ACC112 (cell line): Measurements from ENCODE around the gene PTS.

Source experiments
- H2AFZ ChIP-seq: fragments of 200-600 bp; sonication (generic); one replicate; pipeline ENCODE4 v1.6.0; 2017; ENCODE audit warnings: antibody characterized with exemption, low read length; ENCODE audit not compliant: unreplicated experiment
- H3K27ac ChIP-seq: fragments of 200-600 bp; sonication (generic); 2 replicates; pipeline ENCODE4 v1.5.1; 2014; ENCODE audit warnings: low read depth, mild to moderate bottlenecking, antibody characterized with exemption, low read length, moderate library complexity
- H3K27me3 ChIP-seq: fragments of 200-600 bp; sonication (generic); 2 replicates; pipeline ENCODE4 v1.6.1; 2014; ENCODE audit warnings: mild to moderate bottlenecking, antibody characterized with exemption, low read length, moderate library complexity, mixed read lengths; ENCODE audit not compliant: insufficient read depth
- H3K36me3 ChIP-seq: fragments of 200-600 bp; sonication (generic); 2 replicates; pipeline ENCODE4 v1.6.1; 2016; ENCODE audit warnings: mild to moderate bottlenecking, antibody characterized with exemption, low read length, moderate library complexity, mixed read lengths; ENCODE audit not compliant: insufficient read depth
- H3K4me1 ChIP-seq: fragments of 200-600 bp; sonication (generic); one replicate; pipeline ENCODE4 v1.6.1; 2016; ENCODE audit warnings: low read length, mixed read lengths; ENCODE audit not compliant: insufficient read depth, unreplicated experiment, control insufficient read depth
- H3K4me3 ChIP-seq: fragments of 200-600 bp; sonication (generic); 2 replicates; pipeline ENCODE4 v1.5.1; 2014; ENCODE audit warnings: mild to moderate bottlenecking, low read depth, low read length
- H3K79me2 ChIP-seq: fragments of 200-600 bp; sonication (generic); one replicate; pipeline ENCODE4 v1.6.0; 2016; ENCODE audit warnings: low read length; ENCODE audit not compliant: control insufficient read depth, unreplicated experiment, insufficient read depth

Gene PTS

GRCh38 chr11:112260490-112260889, 34.3 kb downstream of the PTS start, which contains the start of gene PLET1:
Gene PLET1, minus strand, starts transcription at chr11:112260860. Its CDS starts 271 bp downstream, at chr11:112260589.
- no peak within 1 kb of the TSS for H2AFZ ChIP-seq
- no peaks in the 10 kb centered on the region for H3K27me3 ChIP-seq
- H3K27ac ChIP-seq: no peak within 1 kb of the TSS
- H3K36me3 ChIP-seq: no peaks in the 10 kb centered on the region
- H3K4me3 ChIP-seq: no peak within 1 kb of the TSS
- peaks cover 4% of the 10 kb centered on the region for H3K4me1 ChIP-seq
- H3K79me2 ChIP-seq: no peaks in the 10 kb centered on the region

GRCh38 chr11:112265659-112266409, 39.6 kb downstream of the PTS start:
- H3K36me3 ChIP-seq: no peaks in the 10 kb centered on the region

GRCh38 chr11:112266410-112266778, 40.2 kb downstream of the PTS start:
- Histone ChIP-seq H3K4me3 (no peak overlapping the region), H3K4me1 (no peaks in the 10 kb centered on the region), H3K36me3 (no peaks in the 10 kb centered on the region), H3K27ac (no peak overlapping the region), H3K27me3 (no peaks in the 10 kb centered on the region), H3K79me2 (no peaks in the 10 kb centered on the region), H2AFZ (no peak overlapping the region)

More at GRCh38 chr11:112265659-112266409, 39.6 kb downstream of the PTS start:
- Histone ChIP-seq H3K27ac (no peak overlapping the region), H2AFZ (no peak overlapping the region), H3K4me1 (no peaks in the 10 kb centered on the region), H3K79me2 (no peaks in the 10 kb centered on the region), H3K4me3 (no peak overlapping the region), H3K27me3 (no peaks in the 10 kb centered on the region)

- Histone ChIP-seq H3K79me2 (no peaks in the 10 kb centered on the region), H2AFZ (no peak overlapping the region)
Observed at GRCh38 chr11:112267188-112267591, 41.0 kb downstream of the PTS start.

GRCh38 chr11:112268406-112268805, 42.2 kb downstream of the PTS start:
- H3K4me1 ChIP-seq: no peaks in the 10 kb centered on the region
- H3K4me3 ChIP-seq: no peak overlapping the region
- no peak overlapping the region for H3K27ac ChIP-seq
- no peaks in the 10 kb centered on the region for H3K79me2 ChIP-seq
- no peaks in the 10 kb centered on the region for H3K36me3 ChIP-seq
- no peak overlapping the region for H2AFZ ChIP-seq
- no peaks in the 10 kb centered on the region for H3K27me3 ChIP-seq

More at GRCh38 chr11:112267188-112267591, 41.0 kb downstream of the PTS start:
- H3K27ac ChIP-seq: no peak overlapping the region
- H3K4me3 ChIP-seq: no peak overlapping the region
- no peaks in the 10 kb centered on the region for H3K27me3 ChIP-seq
- no peaks in the 10 kb centered on the region for H3K4me1 ChIP-seq
- H3K36me3 ChIP-seq: no peaks in the 10 kb centered on the region

GRCh38 chr11:112269139-112269538, 42.9 kb downstream of the PTS start:
- Histone ChIP-seq H3K4me1 (no peaks in the 10 kb centered on the region), H3K36me3 (no peaks in the 10 kb centered on the region), H3K79me2 (no peaks in the 10 kb centered on the region), H2AFZ (no peak overlapping the region), H3K27ac (no peak overlapping the region), H3K27me3 (no peaks in the 10 kb centered on the region), H3K4me3 (no peak overlapping the region)

GRCh38 chr11:112270551-112271180, 44.4 kb downstream of the PTS start:
- H3K4me3 ChIP-seq: no peak overlapping the region

GRCh38 chr11:112271242-112271641, 45.0 kb downstream of the PTS start:
- Histone ChIP-seq H3K79me2 (no peaks in the 10 kb centered on the region), H3K36me3 (no peaks in the 10 kb centered on the region), H3K4me1 (no peaks in the 10 kb centered on the region), H2AFZ (no peak overlapping the region), H3K27me3 (peaks cover 5% of the 10 kb centered on the region; the same call in 1 of the 2 replicates), H3K4me3 (no peak overlapping the region), H3K27ac (no peak overlapping the region)

More at GRCh38 chr11:112270551-112271180, 44.4 kb downstream of the PTS start:
- Histone ChIP-seq H3K79me2 (no peaks in the 10 kb centered on the region), H2AFZ (no peak overlapping the region), H3K36me3 (no peaks in the 10 kb centered on the region), H3K27ac (no peak overlapping the region), H3K27me3 (peaks cover 5% of the 10 kb centered on the region; the same call in 1 of the 2 replicates), H3K4me1 (no peaks in the 10 kb centered on the region)

GRCh38 chr11:112273066-112273465, 46.8 kb downstream of the PTS start:
- H3K79me2 ChIP-seq: no peaks in the 10 kb centered on the region
- H3K27ac ChIP-seq: no peak overlapping the region
- no peak overlapping the region for H2AFZ ChIP-seq
- no peaks in the 10 kb centered on the region for H3K4me1 ChIP-seq
- peaks cover 5% of the 10 kb centered on the region; the same call in 1 of the 2 replicates for H3K27me3 ChIP-seq
- no peaks in the 10 kb centered on the region for H3K36me3 ChIP-seq
- no peak overlapping the region for H3K4me3 ChIP-seq

GRCh38 chr11:112274007-112274783, 48.0 kb downstream of the PTS start:
- H3K27ac ChIP-seq: no peak overlapping the region
- no peaks in the 10 kb centered on the region for H3K79me2 ChIP-seq
- no peak overlapping the region for H3K4me3 ChIP-seq
- H2AFZ ChIP-seq: no peak overlapping the region
- H3K4me1 ChIP-seq: no peaks in the 10 kb centered on the region
- H3K36me3 ChIP-seq: no peaks in the 10 kb centered on the region
- H3K27me3 ChIP-seq: peaks cover 5% of the 10 kb centered on the region; the same call in 1 of the 2 replicates
